Measurements from ENCODE around the gene COL23A1.

DNA sequence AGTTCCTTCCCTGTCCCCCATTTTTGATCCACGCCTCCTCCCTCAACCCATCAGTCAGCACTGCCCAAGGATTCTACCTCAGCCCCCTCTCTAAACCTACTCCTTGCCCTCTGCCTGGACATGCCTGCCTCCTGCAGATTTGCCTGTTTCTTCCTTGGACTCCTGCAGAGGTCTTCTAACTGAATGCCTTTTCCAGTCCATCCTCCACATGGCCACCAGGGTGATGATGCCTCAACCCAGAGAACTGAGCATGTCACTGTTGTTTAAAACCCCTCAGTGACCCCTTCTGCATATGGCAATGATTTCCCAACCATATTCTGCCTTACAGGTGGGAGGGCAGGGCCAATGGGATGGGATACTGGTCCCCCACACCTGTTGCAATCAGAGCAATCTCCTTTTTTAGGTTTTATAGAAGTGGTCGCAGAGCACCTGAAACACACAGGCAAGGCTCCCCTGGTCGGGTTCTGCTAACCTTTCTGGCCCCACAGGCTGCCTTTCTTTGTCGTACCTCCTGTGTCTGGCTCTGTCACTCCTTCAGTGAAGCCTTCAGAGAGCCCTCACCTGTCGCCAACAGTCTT is 366.9 kb downstream of the COL23A1 start:
- TF ChIP-seq POLR2A (IDR thresholded peaks at IDR 0.05; ENCODE audit: low read length) = no peak
- TF ChIP-seq GATA1 (IDR thresholded peaks at IDR 0.05; ENCODE audit: low read depth, low read length) = no peak
